ENCODE measurements around the gene RDH5. TPM values are rescaled to one million over a fixed set of nuclear protein-coding genes. Genes with fewer than 3 reads are reported as not detected.
A peak's percentile ranks its signal among the peaks of the same experiment; 100 is the strongest.

The RDH5 gene
- total RNA-seq, 4 donors from 2014 or later, result 13.8 to 23.0 (median 17.2) TPM

GRCh38 chr12:55684761-55685370 is 35.3 kb upstream of the RDH5 start:
- no peak for DNase-seq (ENCODE audit: extremely low spot score)
- no peak overlapping the region for H3K27ac ChIP-seq (replicated peaks in 1 of 4)
- WGBS, result 90% methylated on average over 20 of the region's 20 CpGs

GRCh38 chr12:55685671-55686070 is 34.5 kb upstream of the RDH5 start:
- peaks cover 27 to 51% (median 39%) of the 10 kb centered on the region in 4 donors for H3K36me3 ChIP-seq
- no peak overlapping the region for H3K4me3 ChIP-seq
- peaks cover 10 to 16% (median 14%) of the 10 kb centered on the region in 4 donors for H3K4me1 ChIP-seq
- H3K27ac ChIP-seq (replicated peaks in 1 of 4), result no peak overlapping the region
- TF ChIP-seq POLR2AphosphoS5 (IDR thresholded peaks at IDR 0.05) (no peak), POLR2A (IDR thresholded peaks at IDR 0.05; ENCODE audit: low read depth) (no peak), EP300 (IDR thresholded peaks at IDR 0.05) (no peak), CTCF (IDR thresholded peaks at IDR 0.05) (no peak)
- 91% methylated on average over 5 of the region's 5 CpGs for WGBS
- no peak for DNase-seq (ENCODE audit: extremely low spot score)
- intact Hi-C loops (cut with DNase I), result no loop called here
- H3K9me3 ChIP-seq, result no peaks in the 10 kb centered on the region
- H3K27me3 ChIP-seq, result no peaks in the 10 kb centered on the region

More at GRCh38 chr12:55684761-55685370, 35.3 kb upstream of the RDH5 start:
- no peaks in the 10 kb centered on the region for H3K9me3 ChIP-seq
- H3K4me3 ChIP-seq, result no peak overlapping the region
- H3K27me3 ChIP-seq, result no peaks in the 10 kb centered on the region
- TF ChIP-seq POLR2AphosphoS5 (IDR thresholded peaks at IDR 0.05) (peak in 1 of 2 donors; percentile 9), CTCF (IDR thresholded peaks at IDR 0.05) (no peak)
- H3K36me3 ChIP-seq, result peaks cover 27 to 51% (median 39%) of the 10 kb centered on the region in 4 donors
- intact Hi-C loops (cut with DNase I), result loop anchor here (5.0 kb wide), 1 partner anchor 52 kb away; no protein-coding TSS in a partner anchor
- peaks cover 10 to 16% (median 14%) of the 10 kb centered on the region in 4 donors for H3K4me1 ChIP-seq

GRCh38 chr12:55686366-55687010 is 33.7 kb upstream of the RDH5 start:
- no peak overlapping the region for H3K27ac ChIP-seq (replicated peaks in 1 of 4)
- H3K27me3 ChIP-seq, result no peaks in the 10 kb centered on the region
- H3K9me3 ChIP-seq, result no peaks in the 10 kb centered on the region
- WGBS, result 77% methylated on average over 6 of the region's 9 CpGs
- TF ChIP-seq EP300 (IDR thresholded peaks at IDR 0.05) (no peak), POLR2AphosphoS5 (IDR thresholded peaks at IDR 0.05) (no peak), POLR2A (IDR thresholded peaks at IDR 0.05; ENCODE audit: low read depth) (no peak), CTCF (IDR thresholded peaks at IDR 0.05) (no peak)
- DNase-seq (ENCODE audit: extremely low spot score), result no peak
- peaks cover 27 to 52% (median 40%) of the 10 kb centered on the region in 4 donors for H3K36me3 ChIP-seq
- H3K4me1 ChIP-seq, result peaks cover 6 to 8% (median 7%) of the 10 kb centered on the region in 4 donors
- no peak overlapping the region for H3K4me3 ChIP-seq
- intact Hi-C loops (cut with DNase I), result no loop called here

- Histone ChIP-seq H3K9me3 (no peaks in the 10 kb centered on the region), H3K4me3 (no peak overlapping the region), H3K27ac (replicated peaks in 1 of 4) (no peak overlapping the region), H3K36me3 (peaks cover 36 to 64% (median 53%) of the 10 kb centered on the region in 4 donors), H3K27me3 (no peaks in the 10 kb centered on the region), H3K4me1 (no peaks in the 10 kb centered on the region)
- intact Hi-C loops (cut with DNase I), result no loop called here
- TF ChIP-seq POLR2A (IDR thresholded peaks at IDR 0.05; ENCODE audit: low read depth) (no peak), EP300 (IDR thresholded peaks at IDR 0.05) (no peak), POLR2AphosphoS5 (IDR thresholded peaks at IDR 0.05) (no peak), CTCF (IDR thresholded peaks at IDR 0.05) (no peak)
- no peak for DNase-seq (ENCODE audit: extremely low spot score)
Observed at GRCh38 chr12:55687746-55688145, 32.4 kb upstream of the RDH5 start.
